Gastroesophageal sphincter (tissue), 4 donors: ENCODE measurements around the gene ZNF599. TPM values are rescaled to one million over a fixed set of nuclear protein-coding genes. Genes with fewer than 3 reads are reported as not detected.

Source experiments
- ATAC-seq: fragments of 150-250 bp; one replicate; pipeline ENCODE4 v1.9.1; 2016; ENCODE audit warnings: mild to moderate bottlenecking, moderate library complexity
- H3K27ac ChIP-seq, 4 donors: fragments of 200-600 bp; sonication (generic) in 3 of 4; 1 replicate in 3 of 4; 2 replicates in 1 of 4; pipeline ENCODE4 v1.5.1; 2016 to 2019
- H3K27me3 ChIP-seq: fragments of 200-600 bp; sonication (generic); one replicate; pipeline ENCODE4 v1.5.1; 2019
- H3K36me3 ChIP-seq, 2 donors: fragments of 200-600 bp; sonication (generic); one replicate each; pipeline ENCODE4 v1.5.1; 2019; ENCODE audit warnings: control low read depth in 1 of 2
- H3K4me1 ChIP-seq, 3 donors: fragments of 200-600 bp; sonication (generic); 1 replicate in 2 of 3; 2 replicates in 1 of 3; pipeline ENCODE4 v1.5.1; 2016 to 2019; ENCODE audit warnings: control low read depth in 2 of 3
- H3K4me3 ChIP-seq, 2 donors: fragments of 200-600 bp; sonication (generic); one replicate each; pipeline ENCODE4 v1.5.1; 2019; ENCODE audit warnings: mild to moderate bottlenecking in 1 of 2, moderate library complexity in 1 of 2
- H3K9me3 ChIP-seq, 3 donors: fragments of 200-600 bp; sonication (generic); one replicate each; pipeline ENCODE4 v1.5.1; 2017 to 2019; ENCODE audit warnings: control low read depth in 2 of 3
- EP300 ChIP-seq: sonication (generic); formaldehyde crosslinking; IDR thresholded peaks from one replicate; pipeline ENCODE4 v1.6.1; 2017; ENCODE audit warnings: antibody characterized with exemption, mild to moderate bottlenecking
- POLR2A ChIP-seq, 2 donors: fragments of 450-650 bp; IDR thresholded peaks; one replicate each; pipeline ENCODE4 v1.6.1; 2017; ENCODE audit warnings: antibody characterized with exemption in 2 of 2, mild to moderate bottlenecking in 2 of 2, moderate library complexity in 1 of 2
- POLR2AphosphoS5 ChIP-seq: sonication (generic); formaldehyde crosslinking; IDR thresholded peaks from one replicate; pipeline ENCODE4 v1.6.1; 2017; ENCODE audit warnings: antibody characterized with exemption
- WGBS, 2 donors: methylation state at CpG; one replicate each; pipeline ENCODE4 v1.1.5; 2018; ENCODE audit warnings: low coverage in 1 of 2; 5-methylcytosine and 5-hydroxymethylcytosine counted together
- total RNA-seq, 4 donors: library from RNA; depleted of rRNA; stranded (reverse); fragments of >200 nt; gene quantifications; one replicate each; pipeline ENCODE4 v1.1.0, GENCODE V29; 2016
- TF ChIP-seq, protein P1 (sequence below), 4 experiments: fragments of 200-600 bp in 2 of 4; fragments of 450-650 bp in 2 of 4; sonication (generic) in 1 of 4; IDR thresholded peaks; one replicate each; pipeline ENCODE4 v1.5.1; 2017 to 2019; ENCODE audit warnings: antibody characterized with exemption in 4 of 4, mild to moderate bottlenecking in 2 of 4, moderate library complexity in 2 of 4

ZNF599 gene
- total RNA-seq, 4 donors from 2014 or later: 4.8 to 7.1 (median 5.6) TPM

DNA sequence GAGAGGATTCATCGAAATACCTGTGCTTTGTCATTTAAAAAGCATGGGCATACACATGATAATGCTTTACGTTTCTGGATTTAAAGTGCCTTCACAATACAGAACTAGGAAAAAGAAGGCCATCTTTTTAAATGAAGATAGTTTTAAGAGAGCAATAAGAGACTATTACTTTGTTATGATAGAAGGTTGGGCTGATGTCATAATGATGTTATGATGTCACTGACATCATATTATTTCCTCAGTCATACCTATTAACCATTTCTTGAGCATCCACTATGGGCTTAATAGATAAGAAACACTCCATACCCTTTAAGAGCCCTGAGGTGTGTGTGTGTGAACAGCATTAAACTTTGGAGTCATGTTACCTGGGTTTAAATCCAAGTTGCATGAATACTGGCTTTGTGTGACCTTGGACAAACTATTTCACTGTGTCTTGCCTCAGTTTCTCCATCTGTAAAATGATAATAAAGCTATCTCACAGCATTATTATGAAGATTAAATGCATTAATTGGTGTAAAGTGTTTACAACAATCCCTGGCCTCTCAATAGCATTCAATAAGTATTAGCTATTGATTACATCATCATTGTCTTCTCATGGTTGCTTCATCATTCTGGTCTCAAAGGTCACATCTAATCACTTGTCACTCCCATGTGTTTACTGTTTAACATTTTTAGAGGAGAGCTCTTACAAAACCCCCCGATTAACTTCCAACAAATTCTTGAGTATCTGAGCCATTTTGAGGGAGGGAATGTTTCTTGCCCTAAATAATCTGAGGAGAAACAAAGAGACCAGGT, 27.9 kb downstream of the ZNF599 start:
- H3K27me3 ChIP-seq: no peaks in the 10 kb centered on the region
- peaks cover 12 to 94% of the 10 kb centered on the region in 2 donors for H3K36me3 ChIP-seq
- ATAC-seq: no peak
- H3K27ac ChIP-seq: no peak overlapping the region
- no peaks in the 10 kb centered on the region for H3K4me1 ChIP-seq
- no peak overlapping the region for H3K4me3 ChIP-seq
- H3K9me3 ChIP-seq: peaks cover 2 to 100% (median 4%) of the 10 kb centered on the region in 3 donors
- TF ChIP-seq POLR2AphosphoS5 (no peak), POLR2A (IDR thresholded peaks at IDR 0.05) (no peak), EP300 (no peak)
- TF ChIP-seq, protein P1, sequence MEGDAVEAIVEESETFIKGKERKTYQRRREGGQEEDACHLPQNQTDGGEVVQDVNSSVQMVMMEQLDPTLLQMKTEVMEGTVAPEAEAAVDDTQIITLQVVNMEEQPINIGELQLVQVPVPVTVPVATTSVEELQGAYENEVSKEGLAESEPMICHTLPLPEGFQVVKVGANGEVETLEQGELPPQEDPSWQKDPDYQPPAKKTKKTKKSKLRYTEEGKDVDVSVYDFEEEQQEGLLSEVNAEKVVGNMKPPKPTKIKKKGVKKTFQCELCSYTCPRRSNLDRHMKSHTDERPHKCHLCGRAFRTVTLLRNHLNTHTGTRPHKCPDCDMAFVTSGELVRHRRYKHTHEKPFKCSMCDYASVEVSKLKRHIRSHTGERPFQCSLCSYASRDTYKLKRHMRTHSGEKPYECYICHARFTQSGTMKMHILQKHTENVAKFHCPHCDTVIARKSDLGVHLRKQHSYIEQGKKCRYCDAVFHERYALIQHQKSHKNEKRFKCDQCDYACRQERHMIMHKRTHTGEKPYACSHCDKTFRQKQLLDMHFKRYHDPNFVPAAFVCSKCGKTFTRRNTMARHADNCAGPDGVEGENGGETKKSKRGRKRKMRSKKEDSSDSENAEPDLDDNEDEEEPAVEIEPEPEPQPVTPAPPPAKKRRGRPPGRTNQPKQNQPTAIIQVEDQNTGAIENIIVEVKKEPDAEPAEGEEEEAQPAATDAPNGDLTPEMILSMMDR (IDR thresholded peaks at IDR 0.05): no peak
- WGBS, 2 donors: 79 to 86% methylated on average over 2 to 3 of the region's 3 CpGs

DNA sequence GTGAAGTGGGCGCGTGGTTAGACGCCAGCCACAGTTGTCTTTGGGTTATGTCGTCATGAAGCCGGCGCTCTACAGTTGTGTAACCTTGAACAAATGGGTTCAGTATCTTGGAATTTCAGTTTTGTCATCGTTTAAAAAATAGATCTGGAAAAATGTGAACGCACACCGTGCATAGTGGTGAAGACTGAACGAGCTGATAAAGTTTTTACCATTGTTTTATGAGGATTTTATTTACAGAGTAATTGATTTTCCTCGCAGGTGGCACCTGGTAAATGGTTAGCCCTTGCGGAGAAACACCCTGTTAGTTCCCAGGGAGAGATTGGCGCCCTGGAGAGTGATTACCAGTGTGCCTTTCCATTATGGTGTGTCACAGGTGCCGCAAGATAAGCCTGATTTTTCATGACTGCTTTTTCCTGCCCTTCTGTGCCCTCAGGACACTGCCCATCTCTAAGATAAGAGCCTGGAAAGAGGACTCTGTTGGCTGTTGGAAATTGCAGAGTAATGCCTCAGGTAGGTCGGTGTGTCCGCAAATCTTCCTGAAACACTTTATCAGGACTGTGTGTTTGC, 38.4 kb downstream of the ZNF599 start:
- TF ChIP-seq EP300 (no peak), POLR2A (IDR thresholded peaks at IDR 0.05) (no peak), POLR2AphosphoS5 (no peak)
- TF ChIP-seq, protein P1 (IDR thresholded peaks at IDR 0.05): no peak
- H3K4me3 ChIP-seq: peak overlapping the region; percentile 76 to 95
- no peak for ATAC-seq
- peak overlapping the region; percentile 96 to 98 (median 97) for H3K27ac ChIP-seq
- H3K36me3 ChIP-seq: peaks cover 0 to 44% of the 10 kb centered on the region in 2 donors
- H3K27me3 ChIP-seq: no peaks in the 10 kb centered on the region
- H3K4me1 ChIP-seq: peaks cover 8 to 36% (median 15%) of the 10 kb centered on the region in 3 donors
- H3K9me3 ChIP-seq: peaks cover 0 to 25% (median 0%) of the 10 kb centered on the region in 3 donors
- 15 to 29% methylated on average over 9 to 10 of the region's 16 CpGs for WGBS, 2 donors

DNA sequence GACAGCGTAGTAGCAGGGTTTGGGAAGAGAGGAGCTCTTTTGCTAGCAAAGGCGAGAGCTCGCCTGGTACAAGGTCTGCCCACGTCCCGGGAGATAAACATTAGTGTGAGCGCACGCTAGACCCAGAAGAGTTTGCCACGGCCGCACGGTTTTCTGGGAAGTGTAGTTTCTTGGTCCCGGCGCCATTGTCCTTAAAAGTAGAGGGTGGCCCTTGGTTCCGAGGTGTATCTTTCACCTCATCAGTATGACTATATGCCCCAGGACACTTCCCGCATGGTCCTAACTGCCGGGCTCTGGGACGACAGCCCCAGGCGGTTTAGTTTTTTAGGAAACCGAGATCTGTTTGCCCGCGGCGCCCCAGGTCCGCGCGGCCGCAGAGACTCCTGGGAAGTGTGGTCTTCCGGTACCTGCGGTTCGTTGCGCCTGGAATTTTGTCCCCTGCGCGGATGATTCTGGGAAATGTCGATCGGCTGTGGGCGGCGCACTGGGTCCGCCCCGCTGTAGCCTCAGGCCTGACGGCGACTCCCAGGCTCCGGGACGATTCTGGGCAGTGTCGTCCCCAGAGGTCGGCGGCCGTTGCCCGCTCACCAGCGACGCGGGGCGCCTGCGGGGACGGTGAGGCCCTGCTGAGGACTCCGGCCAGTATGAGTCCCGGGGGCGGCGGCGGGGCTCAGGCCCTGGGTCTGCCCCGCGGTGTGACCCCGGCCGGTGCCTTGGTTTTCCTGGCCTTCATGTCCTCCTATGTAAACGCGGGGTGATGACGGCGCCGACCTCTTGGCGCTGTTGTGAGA, 39.1 kb downstream of the ZNF599 start, which contains the start of gene ZNF181:
Gene ZNF181 (plus strand): TSS at position 498 of the 791 bp plus-strand sequence. CDS start 795 bp downstream, outside the sequence.
- Histone ChIP-seq H3K36me3 (peaks cover 0 to 37% of the 10 kb centered on the region in 2 donors), H3K4me1 (peaks cover 8 to 36% (median 15%) of the 10 kb centered on the region in 3 donors), H3K9me3 (peaks cover 0 to 18% (median 0%) of the 10 kb centered on the region in 3 donors), H3K27me3 (no peaks in the 10 kb centered on the region), H3K27ac (peak within 1 kb of the TSS; percentile 96 to 98 (median 97)), H3K4me3 (peak within 1 kb of the TSS; percentile 76 to 95)
- 0% methylated on average over 3 of the region's 67 CpGs; no CpG with 5 or more reads in 1 of the 2 donors for WGBS, 2 donors
- TF ChIP-seq, protein P1 (IDR thresholded peaks at IDR 0.05): no peak
- TF ChIP-seq POLR2A (IDR thresholded peaks at IDR 0.05) (peak; percentile 46 to 56), EP300 (no peak), POLR2AphosphoS5 (peak; percentile 82)
- ATAC-seq: peak; percentile 95

DNA sequence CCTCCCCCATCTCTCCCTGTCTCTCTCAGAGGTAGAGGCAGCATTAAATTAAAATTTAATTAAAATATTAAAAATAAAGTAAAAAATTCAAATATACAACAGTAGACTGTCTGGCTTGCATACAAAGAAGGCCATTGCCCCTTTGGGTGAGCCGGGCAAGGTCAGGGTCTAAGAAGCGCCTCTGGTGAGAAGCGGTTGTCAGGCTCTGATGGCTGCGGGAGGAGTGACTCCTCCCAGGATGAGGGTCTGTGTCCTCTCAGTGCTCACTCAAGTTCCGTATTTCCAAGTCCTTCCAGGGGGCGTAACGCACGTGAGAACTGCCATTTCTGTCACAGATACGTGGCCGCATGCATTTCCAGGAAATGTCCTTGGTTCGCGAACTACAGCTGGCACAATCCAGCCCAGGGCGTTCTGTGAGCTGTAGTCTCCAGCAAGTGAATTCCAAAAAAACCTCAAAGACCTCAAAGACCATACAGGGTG, 39.7 kb downstream of the ZNF599 start:
- H3K4me1 ChIP-seq: peaks cover 8 to 36% (median 15%) of the 10 kb centered on the region in 3 donors
- peak overlapping the region; percentile 76 to 95 for H3K4me3 ChIP-seq
- H3K9me3 ChIP-seq: peaks cover 0 to 13% (median 0%) of the 10 kb centered on the region in 3 donors
- ATAC-seq: peak; percentile 14
- no peaks in the 10 kb centered on the region for H3K27me3 ChIP-seq
- peaks cover 0 to 30% of the 10 kb centered on the region in 2 donors for H3K36me3 ChIP-seq
- WGBS, 2 donors: 0% methylated on average over 4 to 7 of the region's 13 CpGs
- no peak for TF ChIP-seq EP300
- TF ChIP-seq POLR2AphosphoS5: peak; percentile 42
- peak overlapping the region; percentile 96 to 98 (median 97) for H3K27ac ChIP-seq
